HG03175 (cell line): ENCODE data around the gene NFYC.
A peak's percentile ranks its signal among the peaks of the same experiment; 100 is the strongest.
"Not testable (repeated sequence)": the region's sequence is repeated elsewhere in the genome, so short reads cannot be mapped to it uniquely, and the experiment has no call there.

Experiments
- ATAC-seq: cut with Tn5 transposase; IDR thresholded peaks from one replicate; pipeline ENCODE4 v1.9.1; 2021; ENCODE audit warnings: mild to moderate bottlenecking, moderate library complexity; ENCODE audit not compliant: unreplicated experiment

The NFYC gene

GRCh38 chr1:40704817-40705733 lies 13.6 kb downstream of the NFYC start:
- ATAC-seq: no peak

GRCh38 chr1:40706626-40707025 lies 15.1 kb downstream of the NFYC start:
- ATAC-seq: no peak

GRCh38 chr1:40708750-40709099 lies 17.2 kb downstream of the NFYC start:
- ATAC-seq: peak; percentile 76

- ATAC-seq: peak; percentile 90
Measured at GRCh38 chr1:40709100-40709801, 17.7 kb downstream of the NFYC start.

- no peak for ATAC-seq
Measured at GRCh38 chr1:40709802-40710278, 18.3 kb downstream of the NFYC start.

- ATAC-seq: no peak
Measured at GRCh38 chr1:40710581-40711315, 19.2 kb downstream of the NFYC start.

GRCh38 chr1:40711465-40712404 lies 20.2 kb downstream of the NFYC start:
- ATAC-seq: no peak

- ATAC-seq: no peak
Measured at GRCh38 chr1:40712405-40712944, 21.0 kb downstream of the NFYC start.

GRCh38 chr1:40712997-40713396 lies 21.5 kb downstream of the NFYC start:
- ATAC-seq: no peak

GRCh38 chr1:40715491-40716059 lies 24.1 kb downstream of the NFYC start:
- ATAC-seq: no peak

GRCh38 chr1:40717065-40717464 lies 25.6 kb downstream of the NFYC start:
- no peak for ATAC-seq

GRCh38 chr1:40717955-40718354 lies 26.5 kb downstream of the NFYC start:
- ATAC-seq: no peak

GRCh38 chr1:40720493-40720892 lies 29.0 kb downstream of the NFYC start:
- no peak for ATAC-seq

- ATAC-seq: no peak
Measured at GRCh38 chr1:40722622-40723021, 31.1 kb downstream of the NFYC start.

- no peak for ATAC-seq
Measured at GRCh38 chr1:40723196-40723955, 31.9 kb downstream of the NFYC start.

- not testable (repeated sequence) for ATAC-seq
Measured at GRCh38 chr1:40727662-40728061, 36.2 kb downstream of the NFYC start.

GRCh38 chr1:40729316-40729862 lies 37.9 kb downstream of the NFYC start:
- ATAC-seq: not testable (repeated sequence)

- no peak for ATAC-seq
Measured at GRCh38 chr1:40732756-40733301, 41.3 kb downstream of the NFYC start.
